Measurements from ENCODE around the gene BTBD9.

Gene BTBD9

GRCh38 chr6:38155144-38155543, 484.6 kb downstream of the BTBD9 start:
- DNase-seq = no peak

DNA sequence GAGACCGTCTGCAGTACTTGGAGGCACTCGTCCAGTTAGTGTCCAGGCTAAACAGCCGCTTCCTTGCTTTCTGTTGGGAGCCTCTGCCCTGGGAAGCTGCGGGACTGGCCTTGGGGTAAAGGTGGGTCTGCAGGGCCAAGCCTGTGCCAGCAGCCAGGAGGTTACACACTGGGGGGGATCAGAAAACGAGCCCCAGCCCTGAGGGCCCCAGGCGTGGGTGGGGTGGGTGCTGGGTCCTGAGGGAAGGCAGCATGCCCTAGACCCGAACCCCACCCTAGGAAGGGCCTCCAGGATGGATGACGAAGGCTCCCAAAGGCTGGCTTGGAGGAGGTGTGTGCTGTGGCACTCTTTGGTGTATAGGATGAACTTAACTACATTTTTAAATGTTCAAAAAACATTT, 485.0 kb downstream of the BTBD9 start:
- no peak for DNase-seq

DNA sequence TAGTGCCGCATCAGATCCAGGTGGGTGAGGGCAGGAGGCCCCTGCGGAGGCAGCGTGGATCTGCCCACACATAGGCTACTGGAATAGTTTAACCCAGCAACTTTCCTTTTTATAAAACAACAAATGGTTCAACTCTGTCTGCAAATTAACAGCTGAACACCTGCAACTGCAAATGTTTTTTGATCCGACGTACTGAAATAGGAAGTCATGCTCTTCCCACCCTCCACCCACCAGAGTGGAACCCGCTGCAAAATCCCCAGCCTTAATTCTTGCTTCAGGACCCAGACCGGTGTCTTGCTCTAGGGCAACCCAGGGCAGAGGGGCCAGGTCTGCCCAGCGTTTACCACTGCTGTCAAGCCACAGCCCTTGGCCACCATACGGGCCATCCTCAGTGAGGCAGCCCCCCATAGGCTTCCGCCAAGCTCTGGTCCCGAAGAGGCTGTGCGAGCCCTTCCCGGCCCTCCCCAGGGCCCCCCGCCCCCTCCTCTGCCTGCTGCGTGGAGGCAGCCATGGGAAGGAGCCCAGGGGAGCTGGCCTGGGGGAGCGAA, 485.9 kb downstream of the BTBD9 start:
- no peak for DNase-seq

GRCh38 chr6:38153076-38153797, 486.5 kb downstream of the BTBD9 start:
- DNase-seq = no peak

- DNase-seq = no peak
Observed at GRCh38 chr6:38152620-38153019, 487.1 kb downstream of the BTBD9 start.

DNA sequence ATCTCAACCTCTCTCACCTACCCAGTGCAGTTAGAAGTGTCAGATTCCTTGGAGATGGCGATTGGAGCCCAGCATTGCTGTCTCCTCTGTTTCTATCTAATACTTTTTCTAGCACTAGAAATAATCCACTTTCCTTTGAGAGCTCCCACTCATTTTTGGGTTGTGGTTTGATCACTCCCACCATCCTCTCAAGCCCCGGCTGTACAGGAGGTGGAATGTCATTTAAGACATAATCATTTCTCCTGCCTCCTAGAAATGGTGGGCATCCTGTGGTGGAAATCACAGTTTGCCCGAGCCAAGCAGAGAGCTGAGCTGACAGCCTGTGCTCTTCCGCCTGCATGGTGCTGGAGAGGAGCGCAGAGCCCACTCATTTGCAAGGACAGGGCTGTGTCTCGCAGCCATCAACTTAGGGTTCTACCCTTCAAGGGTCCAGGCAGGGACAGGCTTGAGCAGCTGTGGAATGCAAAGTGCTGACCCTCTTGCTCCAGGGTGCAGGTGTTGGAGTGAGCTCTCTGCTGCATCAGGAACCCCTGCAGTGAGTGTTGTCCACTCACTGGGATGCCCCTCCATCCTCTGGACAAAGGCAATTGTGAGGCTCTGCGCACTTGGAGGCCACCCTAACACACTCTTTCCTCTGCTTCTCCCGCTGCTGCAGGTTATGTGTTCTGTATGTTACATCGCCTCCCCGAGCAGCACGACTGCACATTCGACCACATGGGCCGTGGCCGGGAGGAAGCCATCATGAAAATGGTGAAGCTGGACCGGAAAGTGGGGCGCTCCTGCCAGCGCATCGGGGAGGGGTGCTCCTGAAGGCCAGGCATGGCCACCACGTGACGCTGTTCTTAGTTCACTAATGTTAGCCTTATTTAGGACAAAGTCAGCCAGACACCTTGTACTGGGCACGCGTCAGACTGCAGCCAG, 487.9 kb downstream of the BTBD9 start:
- DNase-seq = no peak

GRCh38 chr6:38150681-38151296, 488.9 kb downstream of the BTBD9 start:
- no peak for DNase-seq

DNA sequence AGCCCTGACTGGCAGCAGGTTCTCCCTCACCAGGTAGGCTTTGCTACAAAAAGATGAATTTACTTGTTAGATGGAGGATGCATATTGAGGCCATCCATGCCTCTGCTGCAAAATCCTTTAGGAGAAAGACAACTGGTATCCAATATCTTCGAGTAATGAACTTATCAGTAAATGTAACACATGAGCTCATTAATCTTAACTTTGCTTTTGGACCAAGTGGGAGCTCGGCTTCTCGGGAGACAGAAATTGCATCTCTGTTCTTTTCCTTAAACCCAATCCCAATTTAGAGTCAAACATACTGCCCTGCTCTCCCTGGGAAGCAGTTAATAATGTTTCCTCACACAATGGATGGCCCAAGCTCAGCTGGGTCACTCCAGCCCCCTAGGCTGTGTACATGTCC, 489.7 kb downstream of the BTBD9 start:
- DNase-seq = no peak

DNA sequence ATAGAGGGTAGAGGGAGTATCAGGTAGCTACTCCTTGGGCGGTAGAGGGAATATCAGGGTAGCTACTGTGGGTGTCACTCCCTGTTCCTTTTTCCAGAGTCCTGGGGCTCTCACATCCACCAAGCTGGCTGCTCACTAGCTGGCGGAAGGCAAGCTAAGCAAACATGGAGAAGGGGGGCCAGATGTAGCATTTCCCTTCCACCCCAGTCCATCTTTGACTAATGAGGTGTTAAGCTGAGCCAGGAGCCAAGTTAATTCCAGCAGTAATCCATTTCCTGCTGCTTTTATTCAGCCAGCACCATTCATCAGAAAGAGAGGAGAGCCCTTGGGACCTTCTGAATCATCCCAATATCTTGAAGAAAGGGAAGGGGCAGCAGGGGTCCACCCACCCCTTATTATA, 490.2 kb downstream of the BTBD9 start:
- DNase-seq = no peak

DNA sequence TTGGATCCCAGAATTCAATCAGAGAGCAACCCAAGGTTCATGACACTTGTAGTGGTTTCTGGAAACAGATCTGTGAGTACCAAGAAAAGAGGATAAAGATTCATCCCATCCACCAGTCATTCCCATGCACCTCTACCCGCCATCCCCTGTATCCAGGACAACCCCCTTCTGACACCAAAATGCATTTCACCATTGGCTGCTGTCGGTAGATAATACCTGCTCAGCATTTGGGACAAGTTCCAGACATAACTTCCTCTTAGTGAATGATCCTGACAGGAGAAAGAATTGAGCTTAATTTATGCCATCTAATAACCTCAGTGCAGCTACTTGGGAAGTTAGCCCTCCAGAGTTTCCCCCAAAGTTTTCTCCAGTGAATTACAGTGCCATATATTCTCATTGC, 491.1 kb downstream of the BTBD9 start:
- DNase-seq = no peak

DNA sequence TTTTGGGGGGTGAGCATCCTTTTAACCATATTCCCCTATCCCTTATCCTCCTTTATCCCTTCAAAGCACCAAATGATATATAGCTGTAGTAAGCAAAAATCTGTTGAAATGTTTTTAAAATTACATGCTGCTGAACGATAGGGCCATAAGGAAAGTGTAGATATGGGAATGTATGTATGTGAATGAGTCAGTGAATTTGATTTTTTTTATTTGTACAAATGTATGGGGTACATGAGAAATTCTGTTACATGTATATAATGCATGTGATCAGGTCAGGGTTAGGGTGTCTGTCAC, 493.0 kb downstream of the BTBD9 start:
- DNase-seq = no peak

DNA sequence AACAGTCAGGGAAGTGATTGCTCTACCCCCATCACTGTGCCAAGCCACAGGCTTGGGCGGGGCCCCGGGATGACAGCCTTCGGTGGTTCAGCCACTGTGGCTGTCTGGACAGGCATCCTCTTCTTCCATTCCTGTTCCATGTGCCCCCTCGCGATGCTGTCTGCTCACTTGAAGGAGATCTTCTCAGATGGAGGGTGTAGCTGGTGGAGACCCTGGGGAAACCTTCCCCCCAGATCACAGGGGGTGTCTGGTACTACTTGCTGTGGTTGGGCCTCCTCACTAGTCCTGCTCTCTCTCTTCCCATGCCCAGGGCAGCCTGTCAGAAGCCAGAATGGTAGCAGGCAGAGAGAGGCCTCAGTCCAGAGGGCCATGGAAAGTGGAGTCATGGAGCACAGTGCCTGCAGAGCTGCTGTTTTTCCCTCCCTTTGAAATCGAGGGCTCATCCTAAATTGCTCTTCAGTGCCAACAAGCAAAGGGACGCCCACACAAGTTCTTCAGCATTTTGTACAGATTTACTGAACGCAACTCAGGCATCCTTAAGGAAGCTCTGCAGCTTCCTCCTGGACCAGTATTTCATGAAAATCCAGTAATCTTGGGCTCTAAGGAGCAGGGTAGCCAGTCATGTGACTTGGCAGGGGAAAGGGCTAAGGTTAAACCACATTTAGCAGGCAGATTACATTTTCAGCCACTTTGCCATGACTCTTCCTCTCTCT, 493.6 kb downstream of the BTBD9 start:
- no peak for DNase-seq

DNA sequence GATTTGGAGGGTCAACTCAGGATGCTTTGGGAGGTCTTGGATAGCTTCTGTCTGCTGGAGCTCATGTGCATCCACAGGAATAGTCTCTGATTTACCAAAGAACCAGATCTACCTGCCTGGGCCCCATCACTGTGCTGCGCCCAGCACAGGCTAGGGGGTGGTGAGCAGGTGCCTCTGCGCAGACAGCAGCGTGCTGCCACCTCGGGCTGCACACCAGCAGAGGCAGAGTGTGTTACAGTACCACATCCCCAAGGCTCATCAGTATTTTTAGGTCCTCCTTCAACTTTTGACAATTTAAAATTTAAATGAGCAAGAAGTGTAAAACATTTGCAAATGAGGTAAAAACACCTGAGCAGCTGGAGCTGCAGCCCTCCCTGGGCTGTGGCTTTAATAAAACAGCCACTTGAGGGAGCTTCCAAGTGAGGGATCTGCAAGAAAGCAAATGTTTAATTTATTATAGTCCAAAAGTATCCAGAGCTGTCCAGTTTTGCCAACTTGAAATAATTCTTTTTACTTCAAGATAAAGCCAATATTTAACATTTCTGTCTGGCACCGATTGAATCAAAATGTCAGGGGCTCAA, 495.3 kb downstream of the BTBD9 start:
- DNase-seq = no peak

GRCh38 chr6:38143191-38144150, 496.3 kb downstream of the BTBD9 start:
- no peak for DNase-seq

- no peak for DNase-seq
Observed at GRCh38 chr6:38142178-38142902, 497.4 kb downstream of the BTBD9 start.

- DNase-seq = no peak
Observed at GRCh38 chr6:38141716-38142115, 498.0 kb downstream of the BTBD9 start.

DNA sequence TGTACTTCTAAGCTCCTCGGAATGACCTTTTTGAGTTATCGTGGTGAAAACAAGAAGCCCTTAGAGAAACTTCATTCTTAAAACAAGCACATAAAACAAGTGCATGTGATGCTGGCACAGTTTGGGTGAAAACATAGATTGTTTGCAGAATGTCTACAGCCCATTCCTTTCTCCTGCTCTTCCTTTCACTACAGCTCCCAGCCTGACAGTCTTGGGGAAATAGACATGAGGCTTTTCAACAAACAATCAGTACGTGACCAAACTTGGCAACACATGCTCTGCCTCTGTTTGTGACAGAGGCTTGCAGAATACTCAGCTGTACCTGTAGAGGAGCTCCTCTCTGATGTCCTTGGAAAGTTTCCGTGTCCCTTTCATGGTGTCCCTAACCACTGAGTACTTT, 498.6 kb downstream of the BTBD9 start:
- no peak for DNase-seq

- DNase-seq = no peak
Observed at GRCh38 chr6:38138374-38138773, 501.4 kb downstream of the BTBD9 start.

- no peak for DNase-seq
Observed at GRCh38 chr6:38137608-38138265, 502.0 kb downstream of the BTBD9 start.

DNA sequence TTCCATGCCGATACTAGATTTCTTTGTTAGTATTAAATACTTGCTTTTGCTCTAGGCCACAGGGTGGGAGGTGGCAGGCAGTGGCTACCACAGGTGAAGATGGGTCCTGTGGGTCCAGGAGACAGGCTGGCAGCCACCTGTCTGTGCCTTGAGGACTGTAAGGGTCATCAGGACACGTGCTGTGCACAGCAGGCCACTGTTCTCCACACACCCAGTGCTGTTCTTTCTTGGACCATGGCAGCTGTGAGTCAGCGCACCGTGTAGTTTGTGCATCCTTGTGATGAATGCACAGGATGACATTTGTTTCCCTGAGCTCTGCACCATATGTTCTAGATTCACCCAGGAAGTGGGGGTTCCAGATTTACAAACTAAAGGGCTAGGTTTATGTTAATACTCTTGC, 503.2 kb downstream of the BTBD9 start:
- no peak for DNase-seq

Data from CD4-positive, alpha-beta T cell treated with Interleukin-6 for 4 hours (primary cell).